WI38 (cell line): ENCODE data around the gene GRIN3A.
"Not testable (repeated sequence)": the region's sequence is repeated elsewhere in the genome, so short reads cannot be mapped to it uniquely, and the experiment has no call there.

Experiments used
- H3K4me3 ChIP-seq: 2 replicates; pipeline ENCODE4 v1.5.1; 2011; ENCODE audit warnings: low read depth, mild to moderate bottlenecking, control low read depth, low read length
- TF ChIP-seq, protein P1 (sequence below): IDR thresholded peaks from 2 replicates; pipeline ENCODE4 v1.5.1; 2012; ENCODE audit warnings: low read depth, mild to moderate bottlenecking, control low read depth, low read length

GRIN3A gene

DNA sequence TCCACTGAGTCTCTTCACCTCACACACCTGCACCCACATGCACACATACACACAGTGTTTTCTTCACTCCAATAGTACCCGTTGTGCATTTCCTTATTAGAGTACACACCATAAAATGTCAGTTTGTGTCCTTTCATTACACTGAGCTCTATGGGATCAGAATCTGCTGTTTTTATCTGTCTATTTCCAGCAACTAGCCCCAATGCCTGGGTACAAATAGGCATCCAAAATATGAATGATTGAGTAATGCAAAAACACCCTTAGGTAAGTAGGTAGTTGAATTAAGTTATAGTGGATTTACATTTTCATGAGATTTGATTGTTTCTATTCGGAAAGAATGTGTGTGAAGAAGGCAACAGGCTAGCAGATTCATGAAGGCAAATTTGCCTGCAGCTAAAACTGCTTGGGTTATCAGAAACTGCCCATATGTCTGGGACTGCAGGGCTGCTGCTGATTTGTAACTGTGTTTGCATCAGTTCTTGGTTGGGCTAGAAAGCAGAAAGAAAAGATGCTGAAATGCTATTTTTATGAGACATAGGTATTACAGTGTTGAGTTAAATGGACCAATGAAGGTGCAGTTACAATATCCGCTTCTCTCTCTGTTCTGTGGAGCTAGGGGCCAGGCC is 170.6 kb downstream of the GRIN3A start:
- TF ChIP-seq, protein P1, sequence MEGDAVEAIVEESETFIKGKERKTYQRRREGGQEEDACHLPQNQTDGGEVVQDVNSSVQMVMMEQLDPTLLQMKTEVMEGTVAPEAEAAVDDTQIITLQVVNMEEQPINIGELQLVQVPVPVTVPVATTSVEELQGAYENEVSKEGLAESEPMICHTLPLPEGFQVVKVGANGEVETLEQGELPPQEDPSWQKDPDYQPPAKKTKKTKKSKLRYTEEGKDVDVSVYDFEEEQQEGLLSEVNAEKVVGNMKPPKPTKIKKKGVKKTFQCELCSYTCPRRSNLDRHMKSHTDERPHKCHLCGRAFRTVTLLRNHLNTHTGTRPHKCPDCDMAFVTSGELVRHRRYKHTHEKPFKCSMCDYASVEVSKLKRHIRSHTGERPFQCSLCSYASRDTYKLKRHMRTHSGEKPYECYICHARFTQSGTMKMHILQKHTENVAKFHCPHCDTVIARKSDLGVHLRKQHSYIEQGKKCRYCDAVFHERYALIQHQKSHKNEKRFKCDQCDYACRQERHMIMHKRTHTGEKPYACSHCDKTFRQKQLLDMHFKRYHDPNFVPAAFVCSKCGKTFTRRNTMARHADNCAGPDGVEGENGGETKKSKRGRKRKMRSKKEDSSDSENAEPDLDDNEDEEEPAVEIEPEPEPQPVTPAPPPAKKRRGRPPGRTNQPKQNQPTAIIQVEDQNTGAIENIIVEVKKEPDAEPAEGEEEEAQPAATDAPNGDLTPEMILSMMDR: no peak
- H3K4me3 ChIP-seq: no peak overlapping the region

DNA sequence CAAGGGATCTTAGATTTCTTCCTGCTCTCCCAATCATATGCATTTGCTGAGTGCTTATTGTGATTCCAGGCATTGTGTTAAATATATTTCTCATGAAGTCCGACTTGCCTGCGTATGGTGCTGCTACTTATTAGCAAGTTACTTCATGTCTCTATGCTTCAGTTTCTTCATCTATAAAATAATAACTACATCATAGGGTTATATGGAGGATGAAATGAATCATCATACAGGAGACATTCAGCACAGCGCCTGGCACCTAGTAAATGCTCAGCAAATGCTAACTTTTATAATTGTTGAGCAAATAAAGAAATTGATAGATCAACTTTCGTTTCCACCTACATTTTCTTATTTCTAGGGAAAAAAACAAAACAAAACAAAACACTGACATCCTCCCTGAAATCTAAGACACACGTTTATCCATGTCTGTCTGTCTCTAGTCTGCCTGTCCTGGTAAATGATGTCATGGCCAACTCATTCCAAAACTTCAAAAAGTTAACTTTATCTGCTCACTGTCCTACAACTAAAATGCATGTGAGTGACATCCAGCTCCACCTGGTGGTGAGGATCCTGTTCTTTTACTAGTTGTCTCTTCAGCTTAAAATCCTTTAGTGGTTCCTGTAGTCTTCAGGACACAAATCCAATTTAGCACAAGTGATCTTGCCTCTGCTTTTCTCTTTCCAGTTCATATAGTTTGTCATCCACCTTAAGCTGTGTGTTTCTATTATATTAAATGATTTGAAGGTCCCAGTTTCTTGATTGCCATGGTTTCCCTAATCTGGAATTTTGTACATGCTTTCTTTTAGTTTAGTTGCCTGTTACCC is 171.3 kb downstream of the GRIN3A start:
- no peak overlapping the region for H3K4me3 ChIP-seq
- TF ChIP-seq, protein P1: peak; percentile 16; the same call in 1 of the 2 replicates

DNA sequence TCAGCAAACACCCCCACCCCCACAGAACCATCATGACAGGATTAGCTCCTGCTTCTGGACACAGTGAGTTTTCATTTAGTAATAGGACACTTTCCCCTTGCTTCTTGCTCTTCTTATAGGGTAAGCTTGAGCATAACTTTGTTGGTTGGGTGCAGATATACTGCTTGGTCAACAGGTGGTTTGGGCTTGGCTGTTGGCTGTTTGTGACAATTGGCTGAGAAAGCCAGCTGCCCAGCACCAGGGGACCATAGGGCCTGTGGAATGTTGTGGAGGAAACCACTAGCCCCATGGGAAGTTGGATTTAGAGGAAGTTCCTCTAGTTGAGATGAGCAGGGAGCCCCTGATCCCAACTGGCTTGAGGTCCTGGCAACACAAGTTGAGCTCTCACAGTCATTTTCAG is 174.2 kb downstream of the GRIN3A start:
- TF ChIP-seq, protein P1: no peak
- no peak overlapping the region for H3K4me3 ChIP-seq

DNA sequence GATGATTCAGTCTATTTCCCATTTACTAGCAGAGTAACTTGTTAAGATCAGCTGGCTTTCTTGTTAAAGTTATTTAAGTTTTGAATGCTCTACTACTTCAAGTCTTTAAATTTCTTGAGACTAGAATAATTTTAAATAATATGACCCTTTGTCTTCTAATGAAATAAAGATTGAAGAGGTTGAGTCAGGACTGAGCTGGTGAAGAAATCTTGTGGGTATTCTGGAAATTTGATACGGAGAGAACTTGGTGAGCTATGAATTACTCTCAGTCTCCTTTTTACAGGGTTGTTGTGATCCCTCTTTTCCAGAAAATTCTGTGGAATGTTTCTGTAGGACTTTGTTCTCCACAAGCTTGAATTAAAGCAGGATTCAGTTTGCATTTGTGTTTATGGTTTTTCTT is 175.5 kb downstream of the GRIN3A start:
- TF ChIP-seq, protein P1: no peak
- no peak overlapping the region for H3K4me3 ChIP-seq

DNA sequence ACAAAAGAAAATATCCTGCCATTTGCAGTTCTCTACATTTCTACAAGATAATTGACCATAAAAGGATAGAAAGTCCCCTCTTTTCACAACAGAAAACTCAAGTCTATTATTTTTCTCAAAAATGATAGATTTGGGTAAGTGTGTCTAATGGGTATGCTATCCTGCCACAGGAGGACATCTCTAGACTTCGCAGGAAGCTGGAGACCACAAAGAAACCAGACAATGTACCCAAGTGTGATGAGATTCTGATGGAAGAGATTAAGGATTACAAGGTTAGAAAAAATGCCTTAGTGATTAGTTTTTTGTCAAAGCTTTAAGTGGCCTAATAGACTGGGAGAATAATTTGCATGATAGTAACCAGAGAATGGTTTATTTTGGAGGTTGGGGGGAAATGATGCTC is 176.7 kb downstream of the GRIN3A start:
- no peak overlapping the region for H3K4me3 ChIP-seq
- TF ChIP-seq, protein P1: no peak

DNA sequence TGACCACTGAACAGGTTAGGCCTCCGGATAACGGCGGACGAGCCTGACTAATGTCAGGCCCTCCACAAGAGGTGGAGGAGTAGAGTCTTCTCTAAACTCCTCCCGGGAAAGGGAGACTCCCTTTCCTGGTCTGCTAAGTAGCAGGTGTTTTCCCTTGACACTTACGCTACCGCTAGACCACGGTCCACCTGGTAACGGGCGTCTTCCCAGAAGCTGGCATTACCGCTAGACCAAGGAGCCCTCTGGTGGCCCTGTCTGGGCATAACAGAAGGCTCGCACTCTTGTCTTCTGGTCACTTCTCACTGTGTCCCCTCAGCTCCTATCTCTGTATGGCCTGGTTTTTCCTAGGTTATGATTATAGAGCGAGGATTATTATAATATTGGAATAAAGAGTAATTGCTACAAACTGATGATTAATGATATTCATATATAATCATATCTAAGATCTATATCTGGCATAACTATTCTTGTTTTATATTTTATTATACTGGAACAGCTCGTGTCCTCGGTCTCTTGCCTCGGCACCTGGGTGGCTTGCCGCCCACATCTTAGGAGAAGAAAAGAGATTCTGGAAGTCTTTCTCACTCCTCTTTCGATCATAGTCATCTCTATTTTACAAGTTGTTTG is 188.9 kb downstream of the GRIN3A start:
- not testable (repeated sequence) for H3K4me3 ChIP-seq

DNA sequence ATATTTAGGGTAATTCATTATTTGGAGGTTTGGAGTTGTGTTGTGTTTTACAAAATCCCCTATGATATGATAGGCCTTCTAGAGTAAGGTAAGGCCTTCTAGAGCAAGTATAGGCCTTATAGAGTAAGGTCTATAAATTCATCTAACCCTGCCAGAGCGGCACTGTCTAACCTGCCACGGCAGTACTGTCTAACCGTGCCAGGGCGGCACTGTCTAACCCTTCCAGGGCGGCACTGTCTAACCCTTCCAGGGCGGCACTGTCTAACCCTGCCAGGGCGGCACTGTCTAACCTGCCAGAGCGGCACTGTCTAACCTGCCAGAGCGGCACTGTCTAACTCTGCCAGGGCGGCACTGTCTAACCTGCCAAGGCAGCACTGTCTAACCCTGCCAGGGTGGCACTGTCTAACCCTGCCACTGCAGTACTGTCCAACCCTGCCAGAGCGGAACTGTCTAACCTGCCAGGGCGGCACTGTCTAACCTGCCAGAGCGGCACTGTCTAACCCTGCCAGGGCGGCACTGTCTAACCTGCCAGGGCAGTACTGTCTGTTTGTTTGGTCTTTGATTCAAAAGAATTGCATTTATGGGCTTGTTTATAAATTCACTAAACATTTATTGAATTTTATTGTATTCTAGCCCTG is 195.2 kb downstream of the GRIN3A start:
- no peak overlapping the region for H3K4me3 ChIP-seq
- TF ChIP-seq, protein P1: no peak
